ENCODE results near the gene IGSF3. TPM values are rescaled to one million over a fixed set of nuclear protein-coding genes. Genes with fewer than 3 reads are reported as not detected.
"Not testable (repeated sequence)": the region's sequence is repeated elsewhere in the genome, so short reads cannot be mapped to it uniquely, and the experiment has no call there.

Gene IGSF3
- polyA plus RNA-seq, 3 donors, result 0.07 to 0.12 TPM; not detected in 1

DNA sequence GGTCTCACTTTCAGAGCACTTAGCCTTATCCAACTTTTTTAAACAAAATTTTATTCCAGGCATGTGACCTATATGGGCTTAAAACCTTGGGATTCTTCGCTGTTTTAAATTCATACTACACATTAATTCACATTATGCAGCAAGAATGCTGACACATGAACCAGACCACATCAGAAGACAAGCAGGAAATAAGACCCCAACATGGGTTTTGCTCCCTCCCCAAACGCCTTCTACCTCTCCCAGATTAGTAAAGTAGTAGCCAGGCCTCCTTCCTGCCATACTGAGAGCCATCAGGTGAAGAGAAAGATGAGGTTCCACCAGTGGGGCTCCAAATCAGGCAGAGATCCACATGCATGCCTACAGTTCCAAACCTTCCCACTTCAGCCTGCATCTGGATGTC is 3.7 kb downstream of the IGSF3 start:
- TF ChIP-seq, protein P1, sequence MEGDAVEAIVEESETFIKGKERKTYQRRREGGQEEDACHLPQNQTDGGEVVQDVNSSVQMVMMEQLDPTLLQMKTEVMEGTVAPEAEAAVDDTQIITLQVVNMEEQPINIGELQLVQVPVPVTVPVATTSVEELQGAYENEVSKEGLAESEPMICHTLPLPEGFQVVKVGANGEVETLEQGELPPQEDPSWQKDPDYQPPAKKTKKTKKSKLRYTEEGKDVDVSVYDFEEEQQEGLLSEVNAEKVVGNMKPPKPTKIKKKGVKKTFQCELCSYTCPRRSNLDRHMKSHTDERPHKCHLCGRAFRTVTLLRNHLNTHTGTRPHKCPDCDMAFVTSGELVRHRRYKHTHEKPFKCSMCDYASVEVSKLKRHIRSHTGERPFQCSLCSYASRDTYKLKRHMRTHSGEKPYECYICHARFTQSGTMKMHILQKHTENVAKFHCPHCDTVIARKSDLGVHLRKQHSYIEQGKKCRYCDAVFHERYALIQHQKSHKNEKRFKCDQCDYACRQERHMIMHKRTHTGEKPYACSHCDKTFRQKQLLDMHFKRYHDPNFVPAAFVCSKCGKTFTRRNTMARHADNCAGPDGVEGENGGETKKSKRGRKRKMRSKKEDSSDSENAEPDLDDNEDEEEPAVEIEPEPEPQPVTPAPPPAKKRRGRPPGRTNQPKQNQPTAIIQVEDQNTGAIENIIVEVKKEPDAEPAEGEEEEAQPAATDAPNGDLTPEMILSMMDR (IDR thresholded peaks at IDR 0.05), result no peak
- Mint-ChIP-seq H3K4me1 (peaks cover 20% of the 10 kb centered on the region), H3K27ac (no peak overlapping the region), H3K9me3 (peaks cover 0 to 18% (median 5%) of the 10 kb centered on the region in 7 donors), H3K4me3 (peak overlapping the region in 1 of 2 donors; percentile 49), H3K36me3 (peaks cover 6 to 13% of the 10 kb centered on the region in 2 donors), H3K27me3 (ENCODE audit: low read depth in 3 of 3) (peaks cover 46 to 60% (median 51%) of the 10 kb centered on the region in 3 donors)
- no CpG with 5 or more reads among the region's 2 CpGs for WGBS (ENCODE audit: insufficient coverage)
- Histone ChIP-seq H3K4me1 (ENCODE audit: control insufficient read depth in 1 of 2, insufficient read depth in 2 of 2, low read length in 2 of 2) (peaks cover 16 to 22% of the 10 kb centered on the region in 2 donors), H3K27me3 (ENCODE audit: control insufficient read depth in 2 of 2, insufficient read depth in 2 of 2, low read length in 2 of 2) (peaks cover 27 to 54% of the 10 kb centered on the region in 2 donors), H3K36me3 (replicated peaks in 1 of 2; ENCODE audit: control insufficient read depth in 1 of 2, insufficient read depth in 2 of 2, low read length in 2 of 2) (no peaks in the 10 kb centered on the region), H3K79me2 (ENCODE audit: insufficient read depth, low read length) (no peaks in the 10 kb centered on the region), H3K4me3 (replicated peaks in 1 of 3; ENCODE audit: low read depth in 2 of 3, low read length in 3 of 3) (no peak overlapping the region), H3K9me3 (replicated peaks in 1 of 2; ENCODE audit: control insufficient read depth in 1 of 2, insufficient read depth in 1 of 2, low read length in 2 of 2) (no peaks in the 10 kb centered on the region), H2AFZ (ENCODE audit: insufficient read depth, low read depth, low read length, poor library complexity, severe bottlenecking) (no peak overlapping the region), H3K27ac (ENCODE audit: low read depth in 1 of 2, low read length in 2 of 2) (no peak overlapping the region), H3K4me2 (replicated peaks; ENCODE audit: extremely low read depth, low read length, poor library complexity, severe bottlenecking) (no peak overlapping the region), H4K20me1 (ENCODE audit: insufficient read depth, low read length) (no peaks in the 10 kb centered on the region), H3K9ac (ENCODE audit: insufficient read depth, low read length, poor library complexity, severe bottlenecking) (no peak overlapping the region)
- no peak for DNase-seq
- intact Hi-C loops (cut with micrococcal nuclease), result loop anchor here in 1 of 2 donors (10.0 kb wide), 1 partner anchor 89 kb away; the partner anchor contains the start of gene CD58

- TF ChIP-seq, protein P1 (IDR thresholded peaks at IDR 0.05), result no peak
- Mint-ChIP-seq H3K4me1 (peaks cover 13% of the 10 kb centered on the region), H3K27ac (no peak overlapping the region), H3K36me3 (peaks cover 6 to 12% of the 10 kb centered on the region in 2 donors), H3K9me3 (peaks cover 0 to 17% (median 5%) of the 10 kb centered on the region in 7 donors), H3K4me3 (no peak overlapping the region), H3K27me3 (ENCODE audit: low read depth in 3 of 3) (peaks cover 39 to 42% (median 41%) of the 10 kb centered on the region in 3 donors)
- H3K4me2 ChIP-seq (replicated peaks; ENCODE audit: extremely low read depth, low read length, poor library complexity, severe bottlenecking), result no peak overlapping the region
- WGBS (ENCODE audit: insufficient coverage), result no CpG with 5 or more reads among the region's 1 CpG
- intact Hi-C loops (cut with micrococcal nuclease), result loop anchor here in 1 of 2 donors (10.0 kb wide), 1 partner anchor 87 kb away; the partner anchor contains the start of gene CD58
- no peaks in the 10 kb centered on the region for H4K20me1 ChIP-seq (ENCODE audit: insufficient read depth, low read length)
- H3K27ac ChIP-seq (ENCODE audit: low read depth in 1 of 2, low read length in 2 of 2), result no peak overlapping the region
- no peak overlapping the region for H3K9ac ChIP-seq (ENCODE audit: insufficient read depth, low read length, poor library complexity, severe bottlenecking)
- H2AFZ ChIP-seq (ENCODE audit: insufficient read depth, low read depth, low read length, poor library complexity, severe bottlenecking), result no peak overlapping the region
- H3K9me3 ChIP-seq (replicated peaks in 1 of 2; ENCODE audit: control insufficient read depth in 1 of 2, insufficient read depth in 1 of 2, low read length in 2 of 2), result no peaks in the 10 kb centered on the region
- no peaks in the 10 kb centered on the region for H3K79me2 ChIP-seq (ENCODE audit: insufficient read depth, low read length)
- H3K27me3 ChIP-seq (ENCODE audit: control insufficient read depth in 2 of 2, insufficient read depth in 2 of 2, low read length in 2 of 2), result peaks cover 24 to 39% of the 10 kb centered on the region in 2 donors
- H3K36me3 ChIP-seq (replicated peaks in 1 of 2; ENCODE audit: control insufficient read depth in 1 of 2, insufficient read depth in 2 of 2, low read length in 2 of 2), result no peaks in the 10 kb centered on the region
- no peak overlapping the region for H3K4me3 ChIP-seq (replicated peaks in 1 of 3; ENCODE audit: low read depth in 2 of 3, low read length in 3 of 3)
- peaks cover 7 to 9% of the 10 kb centered on the region in 2 donors for H3K4me1 ChIP-seq (ENCODE audit: control insufficient read depth in 1 of 2, insufficient read depth in 2 of 2, low read length in 2 of 2)
- no peak for DNase-seq
These were observed 5.9 kb downstream of the IGSF3 start for GRCh38 chr1:116661633-116662032.

- WGBS (ENCODE audit: insufficient coverage), result 100% methylated on average over 4 of the region's 5 CpGs
- not testable (repeated sequence) for H3K4me3 ChIP-seq (replicated peaks in 1 of 3; ENCODE audit: low read depth in 2 of 3, low read length in 3 of 3)
These were observed 8.9 kb downstream of the IGSF3 start for GRCh38 chr1:116658645-116659044.

More at GRCh38 chr1:116658645-116659044, 8.9 kb downstream of the IGSF3 start:
- H3K4me3 Mint-ChIP-seq; H2AFZ ChIP-seq (ENCODE audit: insufficient read depth, low read depth, low read length, poor library complexity, severe bottlenecking); H3K27ac Mint-ChIP-seq; H3K79me2 ChIP-seq (ENCODE audit: insufficient read depth, low read length); H3K27me3 ChIP-seq (ENCODE audit: control insufficient read depth in 2 of 2, insufficient read depth in 2 of 2, low read length in 2 of 2); DNase-seq; H3K4me1 ChIP-seq (ENCODE audit: control insufficient read depth in 1 of 2, insufficient read depth in 2 of 2, low read length in 2 of 2); H3K4me2 ChIP-seq (replicated peaks; ENCODE audit: extremely low read depth, low read length, poor library complexity, severe bottlenecking); H3K9ac ChIP-seq (ENCODE audit: insufficient read depth, low read length, poor library complexity, severe bottlenecking); intact Hi-C loops (cut with micrococcal nuclease); H3K36me3 Mint-ChIP-seq; H3K4me1 Mint-ChIP-seq; H4K20me1 ChIP-seq (ENCODE audit: insufficient read depth, low read length); H3K27ac ChIP-seq (ENCODE audit: low read depth in 1 of 2, low read length in 2 of 2); H3K36me3 ChIP-seq (replicated peaks in 1 of 2; ENCODE audit: control insufficient read depth in 1 of 2, insufficient read depth in 2 of 2, low read length in 2 of 2); H3K9me3 ChIP-seq (replicated peaks in 1 of 2; ENCODE audit: control insufficient read depth in 1 of 2, insufficient read depth in 1 of 2, low read length in 2 of 2): not testable (repeated sequence)
- H3K9me3 Mint-ChIP-seq, result peaks cover 0 to 11% (median 0%) of the 10 kb centered on the region in 7 donors
- H3K27me3 Mint-ChIP-seq (ENCODE audit: low read depth in 3 of 3), result peaks cover 11 to 18% (median 15%) of the 10 kb centered on the region in 3 donors
